Brain pericyte (primary cell): Measurements from ENCODE around the gene LSS.
"Not testable (repeated sequence)": the region's sequence is repeated elsewhere in the genome, so short reads cannot be mapped to it uniquely, and the experiment has no call there.

Experiments used
- DNase-seq: peaks from one replicate; pipeline ENCODE4 v3.0.0-alpha.2; 2012; ENCODE audit warnings: low read depth, low spot score

LSS gene

GRCh38 chr21:46205166-46205565, 23.4 kb downstream of the LSS start:
- no peak for DNase-seq

DNA sequence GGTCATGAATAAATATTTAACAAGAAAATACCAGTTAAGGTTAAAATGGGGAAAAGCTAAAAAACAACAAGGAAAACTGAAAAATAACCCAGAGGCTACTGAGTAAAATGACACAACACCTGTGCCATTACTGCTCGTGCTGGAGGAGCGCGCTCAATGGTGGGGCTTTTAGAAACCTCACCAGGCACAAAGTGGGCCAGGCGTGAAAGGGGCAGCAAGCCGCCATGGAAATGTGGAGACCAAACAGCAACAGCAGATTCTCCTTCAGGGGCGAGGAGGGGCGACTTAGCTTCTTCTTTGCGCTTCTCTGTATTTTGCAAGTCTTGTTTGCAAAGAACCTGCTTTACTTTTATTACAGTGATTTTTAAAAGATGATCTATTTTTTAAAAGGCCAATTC, 25.4 kb downstream of the LSS start:
- no peak for DNase-seq

DNA sequence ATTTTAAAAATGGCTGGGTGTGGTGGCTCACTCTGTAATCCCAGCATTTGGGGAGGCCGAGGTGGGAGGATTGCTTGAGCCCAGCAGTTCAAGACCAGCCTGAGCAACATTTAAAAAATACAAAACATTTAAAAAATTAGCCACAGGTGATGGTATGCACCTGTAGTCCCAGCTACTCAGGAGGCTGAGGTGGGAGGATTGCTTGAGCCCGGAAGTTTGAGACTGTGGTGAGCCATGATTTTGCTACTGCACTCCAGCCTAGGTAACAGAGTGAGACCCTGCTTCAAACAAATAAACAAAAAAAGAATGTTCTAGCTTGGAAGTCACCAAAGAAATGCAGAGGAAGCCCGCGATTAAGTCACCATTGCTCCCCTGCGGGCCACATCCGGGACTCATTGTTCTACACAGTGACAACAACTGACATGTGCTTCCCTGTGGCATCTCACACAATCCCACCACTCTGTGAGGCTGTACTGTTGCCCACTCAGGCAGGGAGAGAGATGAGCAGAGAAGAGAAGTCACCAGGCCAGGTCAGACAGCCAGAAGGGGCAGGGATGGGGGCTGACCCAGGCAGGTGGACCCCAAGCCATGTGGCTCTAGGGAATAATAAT, 25.9 kb downstream of the LSS start:
- DNase-seq, result no peak

- not testable (repeated sequence) for DNase-seq
Measured at GRCh38 chr21:46200877-46201803, 27.4 kb downstream of the LSS start.

GRCh38 chr21:46199436-46200373, 28.9 kb downstream of the LSS start:
- DNase-seq, result no peak

- no peak for DNase-seq
Measured at GRCh38 chr21:46196733-46197132, 31.8 kb downstream of the LSS start.

- DNase-seq, result no peak
Measured at GRCh38 chr21:46195595-46196195, 32.9 kb downstream of the LSS start.

DNA sequence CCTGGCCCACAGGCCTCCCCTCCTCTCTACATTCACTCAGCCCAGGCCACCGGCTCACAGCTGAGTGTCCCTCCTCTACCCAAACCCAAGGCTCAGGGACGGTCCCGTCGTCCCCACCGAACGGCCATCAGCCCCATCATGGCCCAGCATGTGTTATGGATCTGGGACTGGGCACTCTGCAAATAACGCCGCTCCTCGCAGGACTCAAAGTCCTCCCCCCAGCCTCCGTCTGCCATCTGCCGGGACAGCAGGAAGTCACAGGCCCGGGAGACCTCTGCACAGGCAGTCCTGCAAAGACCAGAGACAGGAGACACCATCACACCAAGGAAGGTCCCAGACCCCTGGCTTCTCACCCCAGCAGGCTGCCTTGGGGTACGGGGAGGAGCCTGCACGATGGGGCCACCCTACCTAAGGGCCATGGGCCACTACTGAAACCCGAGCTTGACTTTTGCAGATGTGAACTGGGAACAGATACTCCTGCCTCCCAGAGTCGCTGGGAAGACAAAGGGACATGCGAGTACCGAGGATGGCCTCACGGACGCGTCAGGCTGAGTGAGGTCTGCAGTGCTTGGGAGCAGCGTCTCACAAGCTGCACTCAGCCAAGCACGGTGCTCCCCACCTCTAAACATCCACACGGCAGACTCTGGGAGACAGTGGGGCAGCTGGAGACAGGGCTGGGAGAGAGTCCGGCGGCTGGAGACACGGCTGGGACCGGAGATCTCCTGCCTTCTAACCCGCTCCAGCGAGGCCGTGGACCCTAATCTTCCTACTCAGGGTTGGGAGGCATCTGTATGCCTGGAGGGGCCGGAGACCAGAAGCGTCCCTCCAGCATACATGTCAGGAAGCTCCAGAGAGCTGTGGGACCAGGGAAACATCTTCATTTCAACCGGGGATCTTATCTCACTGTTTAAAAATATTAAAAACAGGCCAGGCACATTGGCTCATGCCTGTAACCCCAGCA, 33.9 kb downstream of the LSS start:
- DNase-seq, result no peak

DNA sequence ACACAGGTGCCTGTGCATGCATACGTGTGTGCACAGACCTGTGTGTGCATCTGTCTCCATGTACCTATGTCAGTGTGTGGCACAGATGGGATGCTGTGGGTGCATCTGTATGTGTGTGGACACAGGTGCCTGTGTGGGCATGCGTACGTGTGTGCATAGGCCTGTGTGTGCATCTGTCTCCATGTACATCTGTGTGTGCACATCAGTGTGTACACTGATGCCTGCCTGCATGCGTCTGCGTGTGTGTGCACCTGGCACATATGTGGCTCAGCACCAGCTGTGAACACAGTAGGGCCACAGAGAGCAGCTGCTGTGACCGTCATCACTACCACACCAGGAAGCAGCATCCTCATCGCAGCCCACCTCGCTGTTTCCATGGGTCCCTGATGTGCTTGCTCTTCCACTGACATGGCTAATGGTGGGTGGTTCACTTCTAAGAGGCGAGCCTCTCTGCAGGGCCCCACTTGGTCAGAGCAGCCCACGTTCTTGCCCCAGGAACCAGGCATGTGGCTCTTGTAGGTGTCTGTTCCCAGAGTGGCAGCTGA, 34.7 kb downstream of the LSS start:
- DNase-seq, result no peak

- DNase-seq, result no peak
Measured at GRCh38 chr21:46191686-46192575, 36.6 kb downstream of the LSS start.

GRCh38 chr21:46191257-46191685, 37.3 kb downstream of the LSS start:
- no peak for DNase-seq

DNA sequence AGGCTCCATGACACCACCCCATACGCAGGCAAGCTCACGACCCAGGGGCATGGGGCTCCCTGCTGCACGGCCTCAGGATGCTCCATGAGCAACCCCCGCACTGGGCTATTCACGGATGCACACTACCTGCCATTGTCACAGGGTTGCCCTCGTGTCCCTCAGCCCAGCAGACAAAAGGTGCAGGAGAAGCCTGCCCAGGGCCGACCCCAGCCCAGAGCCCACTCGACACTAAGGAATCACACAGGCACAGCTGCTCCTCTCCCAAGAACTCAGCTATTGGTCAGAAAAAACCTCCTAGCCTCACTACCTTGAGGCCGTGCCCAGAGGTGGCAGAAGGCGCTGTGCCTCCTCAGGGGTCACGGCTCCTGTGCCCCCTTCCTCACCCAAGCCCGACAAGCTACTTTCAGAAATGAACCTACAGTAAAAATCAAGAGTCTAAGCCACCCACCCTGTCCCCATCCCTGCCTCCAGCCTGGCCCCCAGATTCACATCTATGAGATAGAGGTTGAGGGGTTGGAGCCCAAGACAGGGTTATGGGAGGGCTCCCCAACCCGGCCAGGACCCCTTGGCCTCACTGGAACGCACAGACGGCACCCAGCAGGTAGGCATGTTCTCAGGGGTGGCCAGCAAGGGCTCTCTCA, 38.0 kb downstream of the LSS start:
- no peak for DNase-seq

- no peak for DNase-seq
Measured at GRCh38 chr21:46189959-46190490, 38.5 kb downstream of the LSS start.

DNA sequence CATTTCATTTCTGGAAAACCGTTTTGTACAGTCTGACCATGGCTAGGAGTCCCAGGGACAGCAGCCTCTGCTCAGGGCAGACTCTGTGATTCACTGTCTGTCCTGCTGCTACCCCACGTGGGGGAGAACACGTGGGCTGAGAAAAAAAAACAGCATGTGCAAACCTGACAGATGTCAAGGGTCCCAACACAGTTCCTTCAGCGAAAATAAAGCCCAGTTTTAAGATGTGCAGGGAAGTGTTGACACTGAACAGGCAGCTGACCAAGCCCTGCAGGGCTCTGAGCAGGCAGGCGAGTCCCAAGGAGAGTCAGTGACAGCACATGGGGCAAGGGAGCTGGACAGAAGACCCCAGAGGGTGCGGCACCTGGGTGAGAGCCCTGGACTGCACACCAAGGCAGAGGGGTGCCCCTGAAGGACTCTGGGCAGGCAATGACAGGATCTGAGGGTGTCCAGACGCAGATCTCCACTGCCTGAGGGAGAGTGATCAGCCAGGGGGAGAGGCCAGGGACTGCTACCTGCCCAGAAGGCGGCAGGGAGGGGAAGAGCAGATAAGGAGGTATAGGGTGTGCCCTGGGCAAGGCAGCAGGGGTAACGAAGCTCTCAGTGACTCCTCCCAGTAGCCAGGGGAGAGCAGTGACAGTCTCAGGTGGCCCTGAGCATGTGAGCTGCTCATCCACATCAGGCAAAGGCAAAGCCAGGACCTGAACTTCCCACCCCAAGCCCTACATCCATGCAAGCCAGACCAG, 39.2 kb downstream of the LSS start:
- DNase-seq, result no peak

- no peak for DNase-seq
Measured at GRCh38 chr21:46188226-46189212, 40.1 kb downstream of the LSS start.

DNA sequence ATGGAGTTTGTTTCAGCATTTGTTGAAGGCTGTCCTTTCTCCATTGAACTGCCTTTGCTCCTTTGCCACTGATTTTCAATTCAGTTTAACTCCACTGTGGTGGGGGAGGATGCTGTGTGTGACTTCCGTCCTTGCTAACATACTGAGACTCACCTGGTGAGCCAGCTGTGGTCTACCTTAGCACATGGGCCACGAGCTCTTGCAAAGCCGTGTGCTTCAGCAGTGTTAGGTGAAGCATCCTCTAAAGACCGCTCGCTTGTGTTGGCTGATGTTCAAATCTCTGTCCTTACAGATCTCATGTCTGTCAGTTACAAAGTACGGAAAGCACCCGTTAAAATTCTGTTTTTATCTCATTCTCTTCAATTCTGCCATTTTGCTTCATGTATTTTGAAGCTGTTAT, 40.8 kb downstream of the LSS start:
- no peak for DNase-seq
